ENCODE results near the gene TMEM219.
"Not testable (repeated sequence)": the region's sequence is repeated elsewhere in the genome, so short reads cannot be mapped to it uniquely, and the experiment has no call there.

Gene TMEM219

DNA sequence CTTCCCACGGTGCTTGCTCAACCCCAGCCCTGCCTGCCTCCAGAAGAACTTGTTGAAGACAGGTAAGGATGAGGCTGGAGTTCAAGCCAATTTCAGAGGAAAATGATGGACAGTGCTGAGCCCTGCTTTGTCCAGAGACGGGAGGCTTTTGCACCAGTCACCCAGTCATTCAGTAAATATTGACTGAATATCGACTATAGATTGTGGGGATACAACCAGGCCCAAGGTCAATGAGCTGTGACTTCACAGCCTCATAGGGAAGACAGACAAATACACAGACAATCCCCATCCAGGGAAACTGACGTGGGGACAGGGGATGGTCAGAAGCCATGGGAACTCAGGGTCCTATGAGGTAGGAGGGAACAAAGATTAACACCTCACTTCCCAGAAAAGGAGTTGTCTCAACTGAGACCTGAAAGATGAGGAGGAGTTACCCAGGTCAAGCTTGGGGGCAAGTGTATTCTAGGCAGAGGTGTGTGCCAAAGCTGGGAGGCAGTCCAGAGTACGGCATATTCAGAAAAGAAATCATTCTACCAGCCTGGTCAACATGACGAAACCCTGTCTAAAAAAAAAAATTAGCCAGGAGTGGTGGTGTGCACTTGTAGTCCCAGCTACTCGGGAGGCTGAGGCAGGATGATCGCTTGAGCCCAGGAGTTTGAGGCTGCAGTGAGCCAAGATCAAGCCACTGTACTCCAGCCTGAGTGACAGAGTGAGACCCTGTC lies 54.8 kb downstream of the TMEM219 start:
- DNase-seq, result no peak

DNA sequence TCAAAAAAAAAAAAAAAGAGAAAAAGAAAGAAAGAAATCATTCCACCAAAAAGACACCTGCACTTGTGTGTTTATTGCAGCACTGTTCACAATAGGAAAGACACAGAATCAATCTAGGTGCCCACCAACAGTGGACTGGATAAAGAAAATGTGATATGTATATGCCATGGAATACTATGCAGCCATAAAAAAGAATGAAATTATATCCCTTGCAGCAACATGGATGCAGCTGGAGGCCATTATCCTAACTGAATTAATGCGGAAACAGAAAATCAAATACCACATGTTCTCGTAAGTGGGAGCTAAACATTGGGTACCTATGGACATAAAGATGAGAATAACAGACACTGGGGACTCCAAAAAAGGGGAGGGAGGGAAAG lies 55.4 kb downstream of the TMEM219 start:
- DNase-seq, result no peak

DNA sequence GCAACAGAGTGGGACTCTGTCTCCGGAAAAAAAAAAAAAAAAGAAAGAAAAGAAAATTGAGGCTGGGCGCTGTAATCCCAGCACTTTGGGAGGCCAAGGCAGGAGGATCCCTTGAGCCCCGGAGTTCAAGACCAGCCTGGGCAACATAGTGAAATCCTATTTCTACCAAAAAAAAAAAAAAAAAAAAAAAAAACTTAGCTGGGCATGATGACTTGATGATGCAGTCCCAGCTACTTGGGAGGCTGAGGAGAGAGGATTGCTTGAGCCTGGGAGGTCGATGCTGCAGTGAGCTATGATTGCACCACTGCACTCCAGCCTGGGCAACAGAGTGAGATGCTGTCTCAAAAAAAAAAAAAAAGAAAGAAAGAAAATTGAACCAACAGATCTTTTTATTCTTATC lies 56.1 kb downstream of the TMEM219 start:
- DNase-seq, result not testable (repeated sequence)

DNA sequence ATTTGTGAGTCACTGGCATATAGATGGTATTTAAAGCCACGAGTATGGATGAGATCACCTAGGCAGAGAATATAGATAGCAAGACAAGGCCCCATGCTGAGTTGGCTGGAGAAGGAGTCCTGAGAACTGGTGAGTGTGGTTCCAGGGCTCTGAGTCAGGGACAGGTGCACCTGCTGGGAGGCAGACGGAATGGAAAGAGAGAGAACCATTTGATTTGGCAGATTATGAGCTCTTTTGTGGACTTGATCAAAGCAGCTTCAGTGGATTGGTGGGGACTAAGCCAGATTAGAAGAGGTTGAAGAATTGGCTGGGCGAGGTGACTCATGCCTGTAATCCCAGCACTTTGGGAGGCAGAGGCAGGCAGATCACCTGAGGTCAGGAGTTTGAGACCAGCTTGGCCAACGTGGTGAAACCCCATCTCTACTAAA lies 56.9 kb downstream of the TMEM219 start:
- no peak for DNase-seq

Data from activated T-cell treated with anti-CD3 and anti-CD28 coated beads, Interleukin-2, amount 50 U/mL, for 1 hour (primary cell).